ENCODE measurements around the gene CHRD.
"Not testable (repeated sequence)": the region's sequence is repeated elsewhere in the genome, so short reads cannot be mapped to it uniquely, and the experiment has no call there.

The CHRD gene

DNA sequence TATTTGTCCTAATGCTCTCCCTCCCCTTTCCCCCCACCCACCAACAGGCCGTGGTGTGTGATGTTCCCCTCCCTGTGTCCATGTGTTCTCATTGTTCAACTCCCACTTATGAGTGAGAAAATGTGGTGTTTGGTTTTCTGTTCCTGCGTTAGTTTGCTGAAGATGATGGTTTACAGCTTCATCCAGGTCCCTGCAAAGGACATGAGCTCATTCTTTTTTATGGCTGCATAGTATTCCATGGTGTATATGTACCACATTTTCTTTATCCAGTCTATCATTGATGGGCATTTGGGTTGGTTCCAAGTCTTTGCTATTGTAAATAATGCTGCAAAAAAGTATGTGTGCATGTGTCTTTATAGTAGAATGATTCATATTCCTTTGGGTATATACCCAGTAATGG lies 53.3 kb downstream of the CHRD start:
- H3K27me3 Mint-ChIP-seq = peaks cover 12% of the 10 kb centered on the region
- H3K9me3 Mint-ChIP-seq; H3K4me3 Mint-ChIP-seq; H3K27ac Mint-ChIP-seq; H3K4me1 Mint-ChIP-seq (ENCODE audit: low read depth); H3K36me3 Mint-ChIP-seq (ENCODE audit: low read depth): not testable (repeated sequence)

DNA sequence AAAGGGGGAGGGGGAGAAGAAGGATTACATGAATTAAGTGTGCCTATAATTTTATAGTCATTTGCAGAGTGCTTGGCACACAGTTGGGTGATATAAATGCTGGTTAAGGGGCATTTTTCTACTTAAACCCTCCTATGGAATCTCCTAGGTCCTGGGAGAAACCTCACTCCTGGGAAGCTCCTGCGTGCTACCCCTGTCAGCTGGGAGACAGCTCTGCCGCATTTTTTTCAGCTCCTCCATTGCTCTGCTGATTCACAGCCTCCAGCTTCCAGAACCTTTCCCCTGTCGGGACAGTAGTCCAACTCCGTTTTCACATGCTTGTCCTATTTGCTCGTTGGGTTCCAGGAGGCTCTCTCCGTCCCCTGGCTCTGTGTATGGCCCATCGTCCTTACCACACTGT lies 59.2 kb downstream of the CHRD start:
- Mint-ChIP-seq H3K4me3 (no peak overlapping the region), H3K27me3 (peaks cover 21% of the 10 kb centered on the region), H3K9me3 (peaks cover 5% of the 10 kb centered on the region), H3K36me3 (ENCODE audit: low read depth) (no peaks in the 10 kb centered on the region), H3K4me1 (ENCODE audit: low read depth) (no peaks in the 10 kb centered on the region), H3K27ac (no peak overlapping the region)

All from stimulated activated naive CD8-positive, alpha-beta T cell treated with anti-CD3 and anti-CD28 coated beads, Interleukin-15, Interleukin-2, amounts not matched to agents 100 ng/mL and 50 ng/mL, for 24 hours (primary cell).